Measurements from ENCODE around the gene RAG1.
"Not testable (repeated sequence)": the region's sequence is repeated elsewhere in the genome, so short reads cannot be mapped to it uniquely, and the experiment has no call there.

The RAG1 gene

GRCh38 chr11:36567694-36568093, at the start of gene RAG1:
Gene RAG1 (plus strand): TSS chr11:36568007. CDS start chr11:36573305, 5,298 bp downstream.
- no peak for DNase-seq

- DNase-seq: no peak
Observed at GRCh38 chr11:36530840-36531239, 37.0 kb upstream of the RAG1 start.

- DNase-seq: no peak
Observed at GRCh38 chr11:36532941-36533601, 34.7 kb upstream of the RAG1 start.

GRCh38 chr11:36534276-36534840, 33.4 kb upstream of the RAG1 start:
- no peak for DNase-seq

- no peak for DNase-seq
Observed at GRCh38 chr11:36540998-36541397, 26.8 kb upstream of the RAG1 start.

GRCh38 chr11:36550385-36551115, 17.3 kb upstream of the RAG1 start:
- DNase-seq: no peak

GRCh38 chr11:36557390-36557789, 10.4 kb upstream of the RAG1 start:
- DNase-seq: not testable (repeated sequence)

GRCh38 chr11:36557991-36558390, 9.8 kb upstream of the RAG1 start:
- DNase-seq: no peak

- no peak for DNase-seq
Observed at GRCh38 chr11:36558571-36559413, 9.0 kb upstream of the RAG1 start.

- peak; percentile 0 for DNase-seq
Observed at GRCh38 chr11:36564376-36565030, 3.3 kb upstream of the RAG1 start.

GRCh38 chr11:36565031-36565610, 2.7 kb upstream of the RAG1 start:
- no peak for DNase-seq

GRCh38 chr11:36566407-36567053, 1.3 kb upstream of the RAG1 start:
- DNase-seq: no peak

GRCh38 chr11:36569095-36569494, 1.3 kb downstream of the RAG1 start:
- no peak for DNase-seq

- DNase-seq: no peak
Observed at GRCh38 chr11:36574486-36574885, 6.7 kb downstream of the RAG1 start.

GRCh38 chr11:36577373-36577772, 9.6 kb downstream of the RAG1 start:
- DNase-seq: no peak

- DNase-seq: no peak
Observed at GRCh38 chr11:36577859-36578258, 10.1 kb downstream of the RAG1 start.

- DNase-seq: no peak
Observed at GRCh38 chr11:36578458-36578857, 10.7 kb downstream of the RAG1 start.

- DNase-seq: no peak
Observed at GRCh38 chr11:36581536-36581935, 13.7 kb downstream of the RAG1 start.

GRCh38 chr11:36583667-36584066, 15.9 kb downstream of the RAG1 start:
- no peak for DNase-seq

- DNase-seq: no peak
Observed at GRCh38 chr11:36586543-36586942, 18.7 kb downstream of the RAG1 start.

- no peak for DNase-seq
Observed at GRCh38 chr11:36588099-36588498, 20.3 kb downstream of the RAG1 start.

- DNase-seq: no peak
Observed at GRCh38 chr11:36590513-36590912, 22.7 kb downstream of the RAG1 start.

Data from NCI-H2029 treated with DMSO at 0.1 percent for 48 hours (cell line).